Ascending aorta (tissue), 2 donors: ENCODE data around the gene ARHGAP23. TPM values are rescaled to one million over a fixed set of nuclear protein-coding genes. Genes with fewer than 3 reads are reported as not detected.

Experiments
- DNase-seq, 2 donors: peaks; one replicate each; pipeline ENCODE4 v3.0.0-alpha.2; 2019; ENCODE audit warnings: low spot score in 2 of 2
- H3K27ac ChIP-seq, 2 donors: fragments of 200-600 bp; sonication (generic); one replicate each; pipeline ENCODE4 v1.5.1; 2016 to 2017; ENCODE audit warnings: mild to moderate bottlenecking in 1 of 2
- H3K27me3 ChIP-seq: fragments of 200-600 bp; sonication (generic); one replicate; pipeline ENCODE4 v1.5.1; 2017
- H3K36me3 ChIP-seq, 2 donors: fragments of 200-600 bp; sonication (generic); one replicate each; pipeline ENCODE4 v1.5.1; 2016
- H3K4me1 ChIP-seq, 2 donors: fragments of 200-600 bp; sonication (generic); one replicate each; pipeline ENCODE4 v1.5.1; 2016 to 2017; ENCODE audit warnings: mild to moderate bottlenecking in 1 of 2
- H3K4me3 ChIP-seq, 2 donors: fragments of 200-600 bp; sonication (generic); one replicate each; pipeline ENCODE4 v1.5.1; 2016 to 2017; ENCODE audit warnings: mild to moderate bottlenecking in 1 of 2
- H3K9me3 ChIP-seq, 2 donors: fragments of 200-600 bp; sonication (generic); one replicate each; pipeline ENCODE4 v1.5.1; 2016
- CTCF ChIP-seq, 3 experiments: fragments of 200-600 bp in 2 of 3; fragments of 450-650 bp in 1 of 3; sonication (generic) in 2 of 3; IDR thresholded peaks; one replicate each; pipeline ENCODE4 v1.5.1; 2016 to 2019; ENCODE audit warnings: antibody characterized with exemption in 3 of 3, mild to moderate bottlenecking in 1 of 3, moderate library complexity in 1 of 3
- intact Hi-C: fragments of 100-400 bp; cut with DNase I; formaldehyde crosslinking; loops from one replicate; pipeline ENCODE4 v1.15.1; 2023
- total RNA-seq: library from RNA; depleted of rRNA; stranded (reverse); fragments of >200 nt; gene quantifications from one replicate; pipeline ENCODE4 v1.1.0, GENCODE V29; 2016

ARHGAP23 gene
- total RNA-seq, 1 donor from 2014 or later = 89.0 TPM

GRCh38 chr17:38428643-38429371 is 543 bp downstream of the ARHGAP23 start:
- TF ChIP-seq CTCF (IDR thresholded peaks at IDR 0.05) = no peak
- H3K27ac ChIP-seq = peak overlapping the region; percentile 94 to 98
- intact Hi-C loops = loop anchor here (1.0 to 10.0 kb wide), 2 partner anchors 35 to 236 kb away; no protein-coding TSS in a partner anchor
- peak overlapping the region; percentile 81 to 98 for H3K4me3 ChIP-seq
- no peaks in the 10 kb centered on the region for H3K9me3 ChIP-seq
- peak; percentile 46 to 88 for DNase-seq
- no peaks in the 10 kb centered on the region for H3K27me3 ChIP-seq
- H3K36me3 ChIP-seq = no peaks in the 10 kb centered on the region
- peaks cover 12 to 43% of the 10 kb centered on the region in 2 donors for H3K4me1 ChIP-seq

- Histone ChIP-seq H3K4me3 (peak overlapping the region; percentile 81 to 98), H3K4me1 (peaks cover 12 to 43% of the 10 kb centered on the region in 2 donors), H3K27me3 (no peaks in the 10 kb centered on the region), H3K9me3 (no peaks in the 10 kb centered on the region), H3K27ac (peak overlapping the region; percentile 94 to 98), H3K36me3 (no peaks in the 10 kb centered on the region)
- TF ChIP-seq CTCF (IDR thresholded peaks at IDR 0.05) = no peak
- no peak for DNase-seq
- intact Hi-C loops = loop anchor here (10.0 kb wide), 1 partner anchor 235 kb away; no protein-coding TSS in a partner anchor
These were observed 1.3 kb downstream of the ARHGAP23 start for GRCh38 chr17:38429476-38430100.

GRCh38 chr17:38430316-38430715 is 2.1 kb downstream of the ARHGAP23 start:
- H3K36me3 ChIP-seq = no peaks in the 10 kb centered on the region
- TF ChIP-seq CTCF (IDR thresholded peaks at IDR 0.05) = no peak
- no peak for DNase-seq
- intact Hi-C loops = no loop called here
- peaks cover 12 to 40% of the 10 kb centered on the region in 2 donors for H3K4me1 ChIP-seq
- no peaks in the 10 kb centered on the region for H3K27me3 ChIP-seq
- no peaks in the 10 kb centered on the region for H3K9me3 ChIP-seq
- peak overlapping the region; percentile 94 to 98 for H3K27ac ChIP-seq
- H3K4me3 ChIP-seq = peak overlapping the region in 1 of 2 donors; percentile 98

GRCh38 chr17:38430822-38431221 is 2.6 kb downstream of the ARHGAP23 start:
- H3K36me3 ChIP-seq = no peaks in the 10 kb centered on the region
- no peaks in the 10 kb centered on the region for H3K27me3 ChIP-seq
- no peak for DNase-seq
- H3K27ac ChIP-seq = peak overlapping the region; percentile 94 to 98
- no peaks in the 10 kb centered on the region for H3K9me3 ChIP-seq
- intact Hi-C loops = no loop called here
- H3K4me3 ChIP-seq = no peak overlapping the region
- no peak for TF ChIP-seq CTCF (IDR thresholded peaks at IDR 0.05)
- peaks cover 12 to 37% of the 10 kb centered on the region in 2 donors for H3K4me1 ChIP-seq

GRCh38 chr17:38431346-38432145 is 3.3 kb downstream of the ARHGAP23 start:
- no peak for DNase-seq
- Histone ChIP-seq H3K36me3 (no peaks in the 10 kb centered on the region), H3K4me1 (peaks cover 12 to 33% of the 10 kb centered on the region in 2 donors), H3K27ac (peak overlapping the region; percentile 22 to 98), H3K9me3 (no peaks in the 10 kb centered on the region), H3K4me3 (no peak overlapping the region), H3K27me3 (no peaks in the 10 kb centered on the region)
- intact Hi-C loops = no loop called here
- TF ChIP-seq CTCF (IDR thresholded peaks at IDR 0.05) = no peak
